ENCODE measurements around the gene CBX6. TPM values are rescaled to one million over a fixed set of nuclear protein-coding genes. Genes with fewer than 3 reads are reported as not detected.

Gene CBX6
- total RNA-seq, 1 experiment from 2014 or later = 90.0 TPM

DNA sequence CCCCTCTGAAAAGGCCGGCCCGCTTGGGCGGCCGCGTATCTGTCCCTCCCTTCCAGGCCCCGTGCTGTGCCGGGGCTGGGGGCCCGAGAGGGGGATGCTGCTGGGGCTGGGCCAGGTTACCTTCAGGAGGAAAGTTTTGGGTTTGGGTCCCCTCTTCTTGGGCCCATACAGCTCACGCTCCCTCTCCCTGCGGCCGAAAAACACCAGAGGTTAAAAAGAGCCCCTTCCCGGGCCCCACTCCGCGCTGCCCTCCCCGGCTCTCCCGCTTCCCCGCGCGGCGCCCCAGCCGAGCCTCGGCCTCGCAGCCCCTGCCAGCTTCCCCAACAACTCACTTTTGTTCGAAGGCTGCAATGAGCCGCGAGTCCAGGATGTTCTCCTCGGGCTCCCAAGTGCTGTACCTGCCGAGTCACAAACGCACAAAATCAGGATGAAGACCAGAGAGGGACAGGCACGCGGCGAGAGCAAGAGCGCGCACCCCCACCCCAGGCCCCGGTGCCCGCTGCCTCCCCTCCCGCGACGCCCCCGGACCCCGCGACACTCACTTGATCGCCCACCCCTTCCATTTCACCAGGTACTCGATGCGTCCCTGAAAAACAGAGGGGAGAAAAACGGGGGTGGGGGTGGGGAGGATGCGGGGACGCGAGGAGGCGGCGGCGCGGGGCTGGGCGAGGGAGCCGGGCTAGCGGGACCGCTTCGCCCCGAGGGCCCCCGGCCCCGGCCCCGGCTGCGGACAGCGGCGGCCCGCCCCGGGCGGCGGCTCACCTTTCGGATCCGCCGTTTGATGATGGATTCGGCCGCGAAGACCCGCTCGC lies 450 bp downstream of the CBX6 start:
- POLR2A ChIA-PET = interaction anchor here (0.6 kb wide), 1 partner anchor 382 kb away, joined by 3 read pairs; no protein-coding TSS in a partner anchor
- H3K4me3 ChIP-seq (replicated peaks in 1 of 2; ENCODE audit: low read depth in 1 of 2, low read length in 2 of 2) = peak overlapping the region; percentile 61 to 86
- RAD21 ChIA-PET (ENCODE audit: low non-redundant PET in 1 of 2, low total read pairs in 2 of 2, uncharacterized antibody in 2 of 2, unreplicated experiment in 2 of 2) = no interaction called here
- H4K20me1 ChIP-seq (ENCODE audit: insufficient read depth) = no peaks in the 10 kb centered on the region
- no peaks in the 10 kb centered on the region for H3K9me3 ChIP-seq (ENCODE audit: control insufficient read depth in 1 of 2, insufficient read depth in 1 of 2, low read depth in 1 of 2, low read length in 2 of 2)
- H3K27ac ChIP-seq (ENCODE audit: low read depth, low read length) = peak overlapping the region; percentile 84
- H3K9me2 ChIP-seq (ENCODE audit: insufficient read depth) = no peaks in the 10 kb centered on the region
- H3K4me1 ChIP-seq (ENCODE audit: control insufficient read depth in 1 of 2, insufficient read depth in 2 of 2, low read length in 2 of 2) = peaks cover 11 to 45% of the 10 kb centered on the region in 2 experiments
- no TSS peak for BruUV-seq (replicated peaks)
- no peak overlapping the region for H2AFZ ChIP-seq (ENCODE audit: low read depth, low read length, poor library complexity, severe bottlenecking)
- peak; percentile 20 for ATAC-seq
- intact Hi-C loops (cut with micrococcal nuclease) = loop anchor here (1.0 to 5.0 kb wide), 3 partner anchors 53 to 436 kb away; no protein-coding TSS in a partner anchor
- H3K79me2 ChIP-seq (ENCODE audit: insufficient read depth, low read length) = peaks cover 49% of the 10 kb centered on the region
- H3K9ac ChIP-seq (ENCODE audit: low read length) = peak overlapping the region; percentile 92
- TF ChIP-seq ZFX (IDR thresholded peaks at IDR 0.05) = peak; percentile 39; the same call in 1 of the 2 replicates
- TF ChIP-seq, protein P1, sequence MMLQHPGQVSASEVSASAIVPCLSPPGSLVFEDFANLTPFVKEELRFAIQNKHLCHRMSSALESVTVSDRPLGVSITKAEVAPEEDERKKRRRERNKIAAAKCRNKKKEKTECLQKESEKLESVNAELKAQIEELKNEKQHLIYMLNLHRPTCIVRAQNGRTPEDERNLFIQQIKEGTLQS (IDR thresholded peaks at IDR 0.05) = no peak
- H3K36me3 ChIP-seq (ENCODE audit: control insufficient read depth in 1 of 2, insufficient read depth in 2 of 2, low read length in 2 of 2) = peaks cover 7 to 25% of the 10 kb centered on the region in 2 experiments
- CTCF ChIA-PET = interaction anchor here (1.7 to 3.1 kb wide), 5 partner anchors 10 to 281 kb away, joined by 4 to 58 read pairs (median 20); partner anchors contain the start of gene CBX7
- peak overlapping the region; percentile 87 for H3K4me2 ChIP-seq (ENCODE audit: low read length)
- no peaks in the 10 kb centered on the region for H3K27me3 ChIP-seq (ENCODE audit: insufficient read depth, low read length)
- no peak for DNase-seq (ENCODE audit: low read depth, low spot score)

DNA sequence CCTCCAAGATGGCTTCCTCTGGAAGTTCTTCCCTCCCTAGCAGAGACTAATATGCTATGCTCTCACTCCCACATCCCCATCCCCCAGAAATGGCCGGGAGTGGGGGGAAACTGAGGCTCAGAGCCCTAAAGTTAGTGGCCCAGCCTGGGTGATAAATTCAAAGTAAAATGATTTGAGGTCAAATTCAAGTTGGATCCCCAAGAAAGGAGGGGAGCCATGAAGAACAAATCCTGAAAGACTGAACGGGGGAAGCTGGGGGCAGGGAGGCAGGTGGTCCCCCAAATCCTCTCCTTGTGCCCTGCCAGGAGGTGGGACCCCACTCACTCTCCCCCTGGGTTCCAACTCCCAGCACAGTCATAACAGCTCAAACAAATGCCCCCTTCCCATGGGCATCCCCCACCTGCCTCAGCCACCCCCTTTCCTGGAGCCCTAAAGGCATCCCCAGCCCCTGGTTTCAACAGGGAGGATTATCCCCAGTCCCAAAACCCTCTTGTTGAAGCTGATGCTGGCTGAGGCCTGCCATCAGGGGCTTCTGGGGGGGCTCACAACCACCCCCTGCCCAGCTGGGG lies 1.1 kb downstream of the CBX6 start:
- Histone ChIP-seq H3K79me2 (ENCODE audit: insufficient read depth, low read length) (peaks cover 52% of the 10 kb centered on the region), H3K4me2 (ENCODE audit: low read length) (peak overlapping the region; percentile 87), H3K9ac (ENCODE audit: low read length) (peak overlapping the region; percentile 92), H3K9me2 (ENCODE audit: insufficient read depth) (no peaks in the 10 kb centered on the region), H3K9me3 (ENCODE audit: control insufficient read depth in 1 of 2, insufficient read depth in 1 of 2, low read depth in 1 of 2, low read length in 2 of 2) (no peaks in the 10 kb centered on the region), H2AFZ (ENCODE audit: low read depth, low read length, poor library complexity, severe bottlenecking) (no peak overlapping the region), H4K20me1 (ENCODE audit: insufficient read depth) (no peaks in the 10 kb centered on the region), H3K4me1 (ENCODE audit: control insufficient read depth in 1 of 2, insufficient read depth in 2 of 2, low read length in 2 of 2) (peaks cover 11 to 45% of the 10 kb centered on the region in 2 experiments), H3K36me3 (ENCODE audit: control insufficient read depth in 1 of 2, insufficient read depth in 2 of 2, low read length in 2 of 2) (peaks cover 13 to 28% of the 10 kb centered on the region in 2 experiments), H3K27me3 (ENCODE audit: insufficient read depth, low read length) (no peaks in the 10 kb centered on the region), H3K4me3 (replicated peaks in 1 of 2; ENCODE audit: low read depth in 1 of 2, low read length in 2 of 2) (peak overlapping the region; percentile 61 to 86), H3K27ac (ENCODE audit: low read depth, low read length) (peak overlapping the region; percentile 84)
- no peak; the same call in 1 of the 2 replicates for ATAC-seq
- no TSS peak for BruUV-seq (replicated peaks)
- intact Hi-C loops (cut with micrococcal nuclease) = loop anchor here (1.0 to 5.0 kb wide), 4 partner anchors 102 to 436 kb away; no protein-coding TSS in a partner anchor
- ChIA-PET CTCF (interaction anchor here (1.0 to 3.1 kb wide), 20 partner anchors 8 to 282 kb away, joined by 3 to 58 read pairs (median 5); partner anchors contain the start of gene CBX7), RAD21 (ENCODE audit: low non-redundant PET in 1 of 2, low total read pairs in 2 of 2, uncharacterized antibody in 2 of 2, unreplicated experiment in 2 of 2) (interaction anchor here (1.3 to 1.5 kb wide), 3 partner anchors 53 to 133 kb away, joined by 4 to 9 read pairs (median 5); no protein-coding TSS in a partner anchor), POLR2A (interaction anchor here (0.6 to 2.1 kb wide), 2 partner anchors 133 to 383 kb away, joined by 3 to 5 read pairs; no protein-coding TSS in a partner anchor)
- DNase-seq (ENCODE audit: low read depth, low spot score) = no peak
- TF ChIP-seq RAD21 (IDR thresholded peaks at IDR 0.05; ENCODE audit: low read depth) (no peak), SIN3A (IDR thresholded peaks at IDR 0.05; ENCODE audit: low read depth) (no peak), CEBPB (IDR thresholded peaks at IDR 0.05; ENCODE audit: low read depth) (no peak), FOSL1 (IDR thresholded peaks at IDR 0.05; ENCODE audit: low read depth) (no peak), JUND (IDR thresholded peaks at IDR 0.05) (no peak), ZFX (IDR thresholded peaks at IDR 0.05) (no peak), POLR2A (IDR thresholded peaks at IDR 0.05; ENCODE audit: borderline replicate concordance, extremely low read depth, insufficient read depth, insufficient read length) (no peak), EGR1 (IDR thresholded peaks at IDR 0.05; ENCODE audit: low read depth) (no peak), ELF1 (IDR thresholded peaks at IDR 0.05; ENCODE audit: borderline replicate concordance, low read depth) (no peak), EZH2 (IDR thresholded peaks at IDR 0.05) (no peak), EZH2phosphoT487 (IDR thresholded peaks at IDR 0.05; ENCODE audit: borderline replicate concordance) (no peak), YY1 (IDR thresholded peaks at IDR 0.05; ENCODE audit: extremely low read depth, insufficient replicate concordance, low read depth, low read length) (no peak)
- TF ChIP-seq, protein P2, sequence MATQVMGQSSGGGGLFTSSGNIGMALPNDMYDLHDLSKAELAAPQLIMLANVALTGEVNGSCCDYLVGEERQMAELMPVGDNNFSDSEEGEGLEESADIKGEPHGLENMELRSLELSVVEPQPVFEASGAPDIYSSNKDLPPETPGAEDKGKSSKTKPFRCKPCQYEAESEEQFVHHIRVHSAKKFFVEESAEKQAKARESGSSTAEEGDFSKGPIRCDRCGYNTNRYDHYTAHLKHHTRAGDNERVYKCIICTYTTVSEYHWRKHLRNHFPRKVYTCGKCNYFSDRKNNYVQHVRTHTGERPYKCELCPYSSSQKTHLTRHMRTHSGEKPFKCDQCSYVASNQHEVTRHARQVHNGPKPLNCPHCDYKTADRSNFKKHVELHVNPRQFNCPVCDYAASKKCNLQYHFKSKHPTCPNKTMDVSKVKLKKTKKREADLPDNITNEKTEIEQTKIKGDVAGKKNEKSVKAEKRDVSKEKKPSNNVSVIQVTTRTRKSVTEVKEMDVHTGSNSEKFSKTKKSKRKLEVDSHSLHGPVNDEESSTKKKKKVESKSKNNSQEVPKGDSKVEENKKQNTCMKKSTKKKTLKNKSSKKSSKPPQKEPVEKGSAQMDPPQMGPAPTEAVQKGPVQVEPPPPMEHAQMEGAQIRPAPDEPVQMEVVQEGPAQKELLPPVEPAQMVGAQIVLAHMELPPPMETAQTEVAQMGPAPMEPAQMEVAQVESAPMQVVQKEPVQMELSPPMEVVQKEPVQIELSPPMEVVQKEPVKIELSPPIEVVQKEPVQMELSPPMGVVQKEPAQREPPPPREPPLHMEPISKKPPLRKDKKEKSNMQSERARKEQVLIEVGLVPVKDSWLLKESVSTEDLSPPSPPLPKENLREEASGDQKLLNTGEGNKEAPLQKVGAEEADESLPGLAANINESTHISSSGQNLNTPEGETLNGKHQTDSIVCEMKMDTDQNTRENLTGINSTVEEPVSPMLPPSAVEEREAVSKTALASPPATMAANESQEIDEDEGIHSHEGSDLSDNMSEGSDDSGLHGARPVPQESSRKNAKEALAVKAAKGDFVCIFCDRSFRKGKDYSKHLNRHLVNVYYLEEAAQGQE (IDR thresholded peaks at IDR 0.05; ENCODE audit: low read depth) = no peak

Data from HCT116 (cell line).